ENCODE results near the gene EPM2AIP1. TPM values are rescaled to one million over a fixed set of nuclear protein-coding genes. Genes with fewer than 3 reads are reported as not detected.
A peak's percentile ranks its signal among the peaks of the same experiment; 100 is the strongest.
"Not testable (repeated sequence)": the region's sequence is repeated elsewhere in the genome, so short reads cannot be mapped to it uniquely, and the experiment has no call there.

EPM2AIP1 gene
- 10 to 100 TPM; 11.3 to 22.9 (median 16.3) TPM for total RNA-seq
- 10 to 100 TPM in 1 of 3 donors, 1 to 10 TPM in 2; 2.5 to 12.3 (median 3.6) TPM for polyA plus RNA-seq
- long read RNA-seq, donor 1, full-length matches to known transcripts, result 13 of 15 reads
- long read RNA-seq, donor 1, partial matches to known transcripts, result 0 of 15 reads
- long read RNA-seq, donor 1, other reads (novel, unspliced or antisense), result 2 of 15 reads
- long read RNA-seq, donor 2, full-length matches to known transcripts, result 52 of 52 reads
- long read RNA-seq, donor 2, partial matches to known transcripts, result 0 of 52 reads
- long read RNA-seq, donor 2, other reads (novel, unspliced or antisense), result 0 of 52 reads

- WGBS, 3 donors, result 0% methylated on average over 48 of the region's 48 CpGs
- Histone ChIP-seq H3K4me1 (peaks cover 65% of the 10 kb centered on the region), H3K27ac (peak within 1 kb of the TSS; percentile 98), H3K27me3 (ENCODE audit: insufficient read depth in 3 of 3, low read length in 2 of 3) (no peaks in the 10 kb centered on the region), H3K9me3 (no peaks in the 10 kb centered on the region), H3K36me3 (ENCODE audit: insufficient read depth in 1 of 2, low read depth in 1 of 2) (peaks cover 3 to 40% of the 10 kb centered on the region in 2 donors), H3K4me3 (peak within 1 kb of the TSS; percentile 79)
- intact Hi-C loops (cut with DNase I), result loop anchor here in 1 of 2 donors (10.0 kb wide), 1 partner anchor 1172 kb away; the partner anchor contains the start of gene OXSR1
- peak; percentile 61 to 91 (median 89) for ATAC-seq
- TF ChIP-seq CTCF (IDR thresholded peaks at IDR 0.05), result peak; percentile 41
- peak; percentile 96 to 98 for DNase-seq
Observed at GRCh38 chr3:36992806-36993325, at the start of gene EPM2AIP1. TSS of gene EPM2AIP1 (minus strand) at chr3:36993131. CDS start at chr3:36993077, 54 bp downstream.

GRCh38 chr3:37042712-37043111, 49.8 kb upstream of the EPM2AIP1 start:
- DNase-seq; ATAC-seq; intact Hi-C loops (cut with DNase I); H3K27me3 ChIP-seq (ENCODE audit: insufficient read depth in 3 of 3, low read length in 2 of 3); H3K4me3 ChIP-seq; H3K27ac ChIP-seq; H3K9me3 ChIP-seq: not testable (repeated sequence)
- WGBS, 3 donors, result 40 to 50% (median 49%) methylated on average over 3 of the region's 3 CpGs
- peaks cover 12 to 77% of the 10 kb centered on the region in 2 donors for H3K36me3 ChIP-seq (ENCODE audit: insufficient read depth in 1 of 2, low read depth in 1 of 2)
- H3K4me1 ChIP-seq, result peaks cover 21% of the 10 kb centered on the region

- no peaks in the 10 kb centered on the region for H3K27me3 ChIP-seq (ENCODE audit: insufficient read depth in 3 of 3, low read length in 2 of 3)
- peaks cover 21% of the 10 kb centered on the region for H3K4me1 ChIP-seq
- no peak overlapping the region for H3K27ac ChIP-seq
- peaks cover 2% of the 10 kb centered on the region for H3K9me3 ChIP-seq
- intact Hi-C loops (cut with DNase I), result no loop called here
- H3K4me3 ChIP-seq, result no peak overlapping the region
- TF ChIP-seq CTCF (IDR thresholded peaks at IDR 0.05), result no peak
- DNase-seq, result no peak
- WGBS, 3 donors, result 35 to 50% (median 44%) methylated on average over 1 of the region's 1 CpG
- ATAC-seq, result peak in 1 of 4 donors; percentile 53
- peaks cover 6 to 77% of the 10 kb centered on the region in 2 donors for H3K36me3 ChIP-seq (ENCODE audit: insufficient read depth in 1 of 2, low read depth in 1 of 2)
Observed at GRCh38 chr3:37041546-37042195, 48.7 kb upstream of the EPM2AIP1 start.

- Histone ChIP-seq H3K36me3 (ENCODE audit: insufficient read depth in 1 of 2, low read depth in 1 of 2) (peaks cover 6 to 78% of the 10 kb centered on the region in 2 donors), H3K27me3 (ENCODE audit: insufficient read depth in 3 of 3, low read length in 2 of 3) (no peaks in the 10 kb centered on the region), H3K9me3 (peaks cover 6% of the 10 kb centered on the region), H3K4me3 (no peak overlapping the region), H3K27ac (peak overlapping the region; percentile 15), H3K4me1 (peaks cover 21% of the 10 kb centered on the region)
- intact Hi-C loops (cut with DNase I), result no loop called here
- WGBS, 3 donors, result 85 to 100% (median 97%) methylated on average over 1 of the region's 1 CpG
- DNase-seq, result no peak
- ATAC-seq, result no peak
- TF ChIP-seq CTCF (IDR thresholded peaks at IDR 0.05), result no peak
Observed at GRCh38 chr3:37040231-37040630, 47.3 kb upstream of the EPM2AIP1 start.
